ENCODE measurements around the gene CCDC178. TPM values are rescaled to one million over a fixed set of nuclear protein-coding genes. Genes with fewer than 3 reads are reported as not detected.

Gene CCDC178
- total RNA-seq, 1 experiment from 2014 or later, result not detected

DNA sequence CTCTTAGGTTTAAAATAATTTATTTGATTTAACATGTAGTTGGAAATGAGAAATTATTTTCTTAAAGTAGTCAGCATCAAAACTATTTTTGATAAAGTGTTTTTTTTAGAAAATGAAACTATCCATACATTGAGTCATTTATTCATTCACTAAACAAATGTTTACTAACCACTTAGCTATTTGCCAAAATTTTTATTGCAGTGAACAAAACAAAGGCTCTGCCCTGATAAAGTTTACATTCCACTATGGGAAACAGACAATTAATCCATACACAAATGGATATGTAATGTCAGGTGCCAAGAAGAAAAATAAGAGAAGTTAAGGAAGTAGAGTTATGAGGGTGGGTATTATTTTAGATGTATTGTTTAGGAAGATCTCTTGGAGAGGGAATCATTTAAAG lies 19.1 kb upstream of the CCDC178 start:
- H3K4me1 ChIP-seq (ENCODE audit: control insufficient read depth in 1 of 2, insufficient read depth in 2 of 2, low read length in 2 of 2), result no peaks in the 10 kb centered on the region
- H3K4me3 ChIP-seq (replicated peaks in 1 of 2; ENCODE audit: low read depth in 1 of 2, low read length in 2 of 2), result no peak overlapping the region
- TF ChIP-seq, protein P1, sequence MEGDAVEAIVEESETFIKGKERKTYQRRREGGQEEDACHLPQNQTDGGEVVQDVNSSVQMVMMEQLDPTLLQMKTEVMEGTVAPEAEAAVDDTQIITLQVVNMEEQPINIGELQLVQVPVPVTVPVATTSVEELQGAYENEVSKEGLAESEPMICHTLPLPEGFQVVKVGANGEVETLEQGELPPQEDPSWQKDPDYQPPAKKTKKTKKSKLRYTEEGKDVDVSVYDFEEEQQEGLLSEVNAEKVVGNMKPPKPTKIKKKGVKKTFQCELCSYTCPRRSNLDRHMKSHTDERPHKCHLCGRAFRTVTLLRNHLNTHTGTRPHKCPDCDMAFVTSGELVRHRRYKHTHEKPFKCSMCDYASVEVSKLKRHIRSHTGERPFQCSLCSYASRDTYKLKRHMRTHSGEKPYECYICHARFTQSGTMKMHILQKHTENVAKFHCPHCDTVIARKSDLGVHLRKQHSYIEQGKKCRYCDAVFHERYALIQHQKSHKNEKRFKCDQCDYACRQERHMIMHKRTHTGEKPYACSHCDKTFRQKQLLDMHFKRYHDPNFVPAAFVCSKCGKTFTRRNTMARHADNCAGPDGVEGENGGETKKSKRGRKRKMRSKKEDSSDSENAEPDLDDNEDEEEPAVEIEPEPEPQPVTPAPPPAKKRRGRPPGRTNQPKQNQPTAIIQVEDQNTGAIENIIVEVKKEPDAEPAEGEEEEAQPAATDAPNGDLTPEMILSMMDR (IDR thresholded peaks at IDR 0.05 in 2 of 3, conservative IDR thresholded peaks at IDR 0.05 in 1 of 3; ENCODE audit: borderline replicate concordance in 1 of 3, insufficient read depth in 1 of 3, low read depth in 2 of 3, low read length in 2 of 3), result no peak
- TF ChIP-seq, protein P2, sequence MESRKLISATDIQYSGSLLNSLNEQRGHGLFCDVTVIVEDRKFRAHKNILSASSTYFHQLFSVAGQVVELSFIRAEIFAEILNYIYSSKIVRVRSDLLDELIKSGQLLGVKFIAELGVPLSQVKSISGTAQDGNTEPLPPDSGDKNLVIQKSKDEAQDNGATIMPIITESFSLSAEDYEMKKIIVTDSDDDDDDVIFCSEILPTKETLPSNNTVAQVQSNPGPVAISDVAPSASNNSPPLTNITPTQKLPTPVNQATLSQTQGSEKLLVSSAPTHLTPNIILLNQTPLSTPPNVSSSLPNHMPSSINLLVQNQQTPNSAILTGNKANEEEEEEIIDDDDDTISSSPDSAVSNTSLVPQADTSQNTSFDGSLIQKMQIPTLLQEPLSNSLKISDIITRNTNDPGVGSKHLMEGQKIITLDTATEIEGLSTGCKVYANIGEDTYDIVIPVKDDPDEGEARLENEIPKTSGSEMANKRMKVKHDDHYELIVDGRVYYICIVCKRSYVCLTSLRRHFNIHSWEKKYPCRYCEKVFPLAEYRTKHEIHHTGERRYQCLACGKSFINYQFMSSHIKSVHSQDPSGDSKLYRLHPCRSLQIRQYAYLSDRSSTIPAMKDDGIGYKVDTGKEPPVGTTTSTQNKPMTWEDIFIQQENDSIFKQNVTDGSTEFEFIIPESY (IDR thresholded peaks at IDR 0.05; ENCODE audit: extremely low read depth, insufficient replicate concordance, low read length), result no peak
- TF ChIP-seq EGR1 (IDR thresholded peaks at IDR 0.05; ENCODE audit: low read depth) (no peak), JUND (IDR thresholded peaks at IDR 0.05) (no peak), CEBPB (IDR thresholded peaks at IDR 0.05; ENCODE audit: low read depth) (no peak), TCF7L2 (IDR thresholded peaks at IDR 0.05; ENCODE audit: borderline replicate concordance, extremely low read depth, insufficient read depth, insufficient read length) (no peak), RAD21 (IDR thresholded peaks at IDR 0.05; ENCODE audit: low read depth) (no peak), ZNF274 (IDR thresholded peaks at IDR 0.05; ENCODE audit: low read depth, low read length) (no peak), EZH2 (IDR thresholded peaks at IDR 0.05) (no peak), EZH2phosphoT487 (IDR thresholded peaks at IDR 0.05; ENCODE audit: borderline replicate concordance) (no peak), POLR2A (IDR thresholded peaks at IDR 0.05; ENCODE audit: borderline replicate concordance, extremely low read depth, insufficient read depth, insufficient read length) (no peak), SIN3A (IDR thresholded peaks at IDR 0.05; ENCODE audit: low read depth) (no peak), YY1 (IDR thresholded peaks at IDR 0.05; ENCODE audit: extremely low read depth, insufficient replicate concordance, low read depth, low read length) (no peak), SP1 (IDR thresholded peaks at IDR 0.05; ENCODE audit: low read depth) (no peak), SRF (IDR thresholded peaks at IDR 0.05; ENCODE audit: low read depth) (no peak), MAX (IDR thresholded peaks at IDR 0.05) (no peak), POLR2AphosphoS5 (IDR thresholded peaks at IDR 0.05; ENCODE audit: low read depth, low read length) (no peak), FOSL1 (IDR thresholded peaks at IDR 0.05; ENCODE audit: low read depth) (no peak)
- TF ChIP-seq, protein P3, sequence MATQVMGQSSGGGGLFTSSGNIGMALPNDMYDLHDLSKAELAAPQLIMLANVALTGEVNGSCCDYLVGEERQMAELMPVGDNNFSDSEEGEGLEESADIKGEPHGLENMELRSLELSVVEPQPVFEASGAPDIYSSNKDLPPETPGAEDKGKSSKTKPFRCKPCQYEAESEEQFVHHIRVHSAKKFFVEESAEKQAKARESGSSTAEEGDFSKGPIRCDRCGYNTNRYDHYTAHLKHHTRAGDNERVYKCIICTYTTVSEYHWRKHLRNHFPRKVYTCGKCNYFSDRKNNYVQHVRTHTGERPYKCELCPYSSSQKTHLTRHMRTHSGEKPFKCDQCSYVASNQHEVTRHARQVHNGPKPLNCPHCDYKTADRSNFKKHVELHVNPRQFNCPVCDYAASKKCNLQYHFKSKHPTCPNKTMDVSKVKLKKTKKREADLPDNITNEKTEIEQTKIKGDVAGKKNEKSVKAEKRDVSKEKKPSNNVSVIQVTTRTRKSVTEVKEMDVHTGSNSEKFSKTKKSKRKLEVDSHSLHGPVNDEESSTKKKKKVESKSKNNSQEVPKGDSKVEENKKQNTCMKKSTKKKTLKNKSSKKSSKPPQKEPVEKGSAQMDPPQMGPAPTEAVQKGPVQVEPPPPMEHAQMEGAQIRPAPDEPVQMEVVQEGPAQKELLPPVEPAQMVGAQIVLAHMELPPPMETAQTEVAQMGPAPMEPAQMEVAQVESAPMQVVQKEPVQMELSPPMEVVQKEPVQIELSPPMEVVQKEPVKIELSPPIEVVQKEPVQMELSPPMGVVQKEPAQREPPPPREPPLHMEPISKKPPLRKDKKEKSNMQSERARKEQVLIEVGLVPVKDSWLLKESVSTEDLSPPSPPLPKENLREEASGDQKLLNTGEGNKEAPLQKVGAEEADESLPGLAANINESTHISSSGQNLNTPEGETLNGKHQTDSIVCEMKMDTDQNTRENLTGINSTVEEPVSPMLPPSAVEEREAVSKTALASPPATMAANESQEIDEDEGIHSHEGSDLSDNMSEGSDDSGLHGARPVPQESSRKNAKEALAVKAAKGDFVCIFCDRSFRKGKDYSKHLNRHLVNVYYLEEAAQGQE (IDR thresholded peaks at IDR 0.05; ENCODE audit: low read depth), result no peak
- TF ChIP-seq, protein P4, sequence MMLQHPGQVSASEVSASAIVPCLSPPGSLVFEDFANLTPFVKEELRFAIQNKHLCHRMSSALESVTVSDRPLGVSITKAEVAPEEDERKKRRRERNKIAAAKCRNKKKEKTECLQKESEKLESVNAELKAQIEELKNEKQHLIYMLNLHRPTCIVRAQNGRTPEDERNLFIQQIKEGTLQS (IDR thresholded peaks at IDR 0.05), result no peak
- no peak overlapping the region for H3K4me2 ChIP-seq (ENCODE audit: low read length)
- CTCF ChIA-PET, result no interaction called here
- H4K20me1 ChIP-seq (ENCODE audit: insufficient read depth), result no peaks in the 10 kb centered on the region
- POLR2A ChIA-PET, result no interaction called here
- H3K36me3 ChIP-seq (ENCODE audit: control insufficient read depth in 1 of 2, insufficient read depth in 2 of 2, low read length in 2 of 2), result no peaks in the 10 kb centered on the region
- intact Hi-C loops (cut with micrococcal nuclease), result no loop called here
- ATAC-seq, result no peak
- H3K27ac ChIP-seq (ENCODE audit: low read depth, low read length), result no peak overlapping the region
- H3K9ac ChIP-seq (ENCODE audit: low read length), result no peak overlapping the region
- no peaks in the 10 kb centered on the region for H3K27me3 ChIP-seq (ENCODE audit: insufficient read depth, low read length)
- H3K9me2 ChIP-seq (ENCODE audit: insufficient read depth), result no peaks in the 10 kb centered on the region
- no peaks in the 10 kb centered on the region for H3K79me2 ChIP-seq (ENCODE audit: insufficient read depth, low read length)
- H3K9me3 ChIP-seq (ENCODE audit: control insufficient read depth in 1 of 2, insufficient read depth in 1 of 2, low read depth in 1 of 2, low read length in 2 of 2), result peaks cover 5 to 36% of the 10 kb centered on the region in 2 experiments; a peak in 2 of 4 replicates
- H2AFZ ChIP-seq (ENCODE audit: low read depth, low read length, poor library complexity, severe bottlenecking), result no peak overlapping the region
- BruUV-seq (replicated peaks), result no TSS peak
- no peak for DNase-seq (ENCODE audit: low read depth, low spot score)
- RAD21 ChIA-PET (ENCODE audit: low non-redundant PET in 1 of 2, low total read pairs in 2 of 2, uncharacterized antibody in 2 of 2, unreplicated experiment in 2 of 2), result no interaction called here

Data from HCT116 (cell line).